GM18520 (cell line): ENCODE measurements around the gene CACNB4.
"Not testable (repeated sequence)": the region's sequence is repeated elsewhere in the genome, so short reads cannot be mapped to it uniquely, and the experiment has no call there.

ENCODE experiments used
- ATAC-seq: cut with Tn5 transposase; IDR thresholded peaks from one replicate; pipeline ENCODE4 v1.9.1; 2021; ENCODE audit not compliant: unreplicated experiment

The CACNB4 gene

DNA sequence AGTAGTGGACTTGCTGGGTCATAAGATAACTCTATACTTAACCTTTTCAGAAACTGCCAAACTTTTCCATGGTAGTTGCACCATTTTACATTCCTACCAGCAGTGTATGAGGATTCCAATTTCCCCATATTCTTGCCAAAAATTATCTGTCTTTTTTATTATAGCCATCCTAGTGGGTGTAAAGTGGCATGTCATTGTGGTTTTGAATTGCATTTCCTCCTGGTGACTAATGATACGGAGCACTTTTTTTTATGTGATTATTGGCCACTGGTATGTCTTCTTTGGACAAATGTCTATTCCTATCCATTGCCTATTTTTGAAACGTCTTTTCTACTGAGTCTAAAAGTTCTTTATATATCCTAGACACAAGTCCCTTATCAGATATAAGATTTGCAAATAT lies 44.3 kb downstream of the CACNB4 start:
- ATAC-seq, result no peak

DNA sequence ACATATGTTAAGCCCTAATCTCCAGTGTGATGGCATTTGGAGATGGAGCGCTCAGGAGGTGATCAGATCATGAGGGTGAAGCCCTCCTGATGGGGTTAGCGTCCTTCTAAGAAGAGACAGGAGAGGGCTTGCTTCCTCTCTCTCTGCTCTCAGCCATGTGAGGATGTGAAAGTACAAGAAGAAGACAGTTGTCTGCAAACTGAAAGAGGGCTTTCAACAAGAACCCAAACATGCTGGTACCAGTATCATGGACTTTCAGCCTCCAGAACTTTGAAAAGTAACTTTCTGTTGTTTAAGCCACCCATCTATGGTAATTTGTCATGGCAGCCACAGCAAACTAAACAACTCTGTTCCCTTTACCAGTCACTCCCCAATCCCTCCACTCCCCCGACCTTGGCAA lies 47.4 kb downstream of the CACNB4 start:
- no peak for ATAC-seq

DNA sequence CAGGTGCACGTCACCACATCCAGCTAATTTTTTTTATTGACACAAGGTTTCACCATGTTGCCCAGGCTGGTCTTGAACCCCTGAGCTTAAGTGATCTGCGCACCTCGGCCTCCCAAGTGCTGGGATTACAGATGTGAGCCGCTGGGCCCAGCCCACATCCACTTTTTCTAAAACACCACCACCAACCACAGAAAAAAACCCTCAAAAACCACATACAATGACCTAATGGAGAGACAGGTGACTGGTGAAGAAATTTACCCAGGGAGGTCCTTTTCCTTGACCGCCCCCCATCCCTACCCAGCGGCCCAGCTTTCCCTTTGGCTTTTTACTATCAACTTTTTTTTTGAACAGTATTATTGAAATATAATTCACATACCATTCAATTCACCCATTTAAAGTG lies 47.9 kb downstream of the CACNB4 start:
- ATAC-seq, result no peak

DNA sequence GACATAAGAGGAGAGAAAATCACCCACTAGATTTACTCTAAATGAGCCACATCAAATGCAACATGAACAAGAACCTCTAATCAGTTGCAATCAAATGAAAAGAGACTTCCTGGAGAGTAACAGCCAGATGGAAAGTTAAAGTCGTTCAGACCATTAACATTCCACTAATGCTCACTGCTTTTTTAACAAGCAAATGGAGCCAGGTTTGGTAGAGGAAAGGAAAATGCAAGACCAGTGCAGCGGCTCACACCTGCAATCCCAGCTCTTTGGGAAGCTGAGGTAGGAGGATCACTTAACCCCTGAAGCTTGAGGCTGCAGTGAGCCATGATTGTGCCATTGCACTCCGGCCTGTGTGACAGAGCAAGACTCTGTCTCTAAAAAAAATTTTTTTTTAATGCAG lies 48.5 kb downstream of the CACNB4 start:
- ATAC-seq, result no peak

DNA sequence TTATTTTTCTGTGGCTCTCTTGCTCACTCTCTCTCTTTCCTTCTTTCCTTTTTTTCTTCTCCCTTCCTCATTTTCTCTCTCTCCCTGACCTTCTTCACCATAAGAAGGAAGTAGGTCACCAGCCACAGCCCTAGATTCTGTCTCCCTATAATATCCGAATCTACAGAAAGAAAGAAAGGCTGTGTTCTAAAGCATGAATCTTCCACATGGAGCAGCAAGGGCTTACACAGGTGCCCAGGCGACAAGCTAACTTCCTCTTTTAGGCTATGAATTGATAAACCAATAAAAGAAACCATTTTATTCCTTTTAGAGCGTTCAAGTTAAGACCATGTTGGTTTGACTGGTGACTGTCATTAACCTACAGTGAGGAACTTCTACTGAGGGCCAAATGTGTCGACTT lies 49.3 kb downstream of the CACNB4 start:
- ATAC-seq, result no peak

DNA sequence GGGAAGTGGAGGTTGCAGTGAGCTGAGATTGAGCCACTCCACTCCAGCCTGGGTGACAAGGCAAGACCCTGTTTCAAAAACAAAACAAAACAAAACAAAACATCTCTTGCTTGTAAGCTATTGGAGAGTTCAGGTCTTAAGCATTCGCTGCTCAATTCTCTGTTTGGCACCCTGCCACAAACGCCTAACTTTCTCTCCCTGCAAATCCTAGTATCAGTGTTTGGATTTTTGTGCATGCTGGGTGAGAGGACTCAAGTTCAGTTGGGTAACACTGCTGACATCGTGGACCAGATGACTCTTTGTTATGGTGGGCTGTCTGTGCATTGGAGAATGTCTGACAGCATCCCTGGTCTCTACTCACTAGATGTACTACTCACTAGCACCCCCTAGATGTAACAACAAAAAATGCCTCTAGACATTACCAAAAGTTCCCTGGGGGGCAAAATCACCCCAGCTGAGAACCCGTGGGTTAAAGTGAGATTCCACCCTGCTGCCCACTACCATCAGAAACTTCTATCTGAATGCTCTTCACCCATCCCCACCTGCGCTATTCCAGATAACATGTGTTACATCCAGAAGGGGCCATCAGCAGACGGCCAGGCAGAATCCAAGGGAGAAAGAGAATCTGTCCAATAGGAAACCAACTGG lies 50.9 kb downstream of the CACNB4 start:
- ATAC-seq, result no peak

DNA sequence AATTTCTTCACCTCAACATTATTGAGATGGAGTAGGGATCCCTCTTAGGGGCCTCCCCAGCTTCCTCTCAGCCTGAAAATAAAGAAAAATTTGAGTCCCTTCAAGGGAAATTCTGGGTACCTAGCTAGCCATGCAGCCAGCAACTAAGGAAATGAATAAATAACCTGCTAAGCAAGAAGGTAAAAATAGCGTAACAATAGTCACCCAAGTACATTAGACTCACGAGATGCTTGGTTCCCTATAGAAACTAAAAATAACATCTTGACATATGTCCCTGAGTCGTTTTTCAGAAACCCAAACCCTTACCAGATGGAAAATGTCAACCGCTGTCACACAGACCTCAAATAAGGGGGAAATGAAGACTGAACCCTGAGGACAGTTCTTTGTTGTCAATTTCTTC lies 51.9 kb downstream of the CACNB4 start:
- ATAC-seq, result peak; percentile 42

DNA sequence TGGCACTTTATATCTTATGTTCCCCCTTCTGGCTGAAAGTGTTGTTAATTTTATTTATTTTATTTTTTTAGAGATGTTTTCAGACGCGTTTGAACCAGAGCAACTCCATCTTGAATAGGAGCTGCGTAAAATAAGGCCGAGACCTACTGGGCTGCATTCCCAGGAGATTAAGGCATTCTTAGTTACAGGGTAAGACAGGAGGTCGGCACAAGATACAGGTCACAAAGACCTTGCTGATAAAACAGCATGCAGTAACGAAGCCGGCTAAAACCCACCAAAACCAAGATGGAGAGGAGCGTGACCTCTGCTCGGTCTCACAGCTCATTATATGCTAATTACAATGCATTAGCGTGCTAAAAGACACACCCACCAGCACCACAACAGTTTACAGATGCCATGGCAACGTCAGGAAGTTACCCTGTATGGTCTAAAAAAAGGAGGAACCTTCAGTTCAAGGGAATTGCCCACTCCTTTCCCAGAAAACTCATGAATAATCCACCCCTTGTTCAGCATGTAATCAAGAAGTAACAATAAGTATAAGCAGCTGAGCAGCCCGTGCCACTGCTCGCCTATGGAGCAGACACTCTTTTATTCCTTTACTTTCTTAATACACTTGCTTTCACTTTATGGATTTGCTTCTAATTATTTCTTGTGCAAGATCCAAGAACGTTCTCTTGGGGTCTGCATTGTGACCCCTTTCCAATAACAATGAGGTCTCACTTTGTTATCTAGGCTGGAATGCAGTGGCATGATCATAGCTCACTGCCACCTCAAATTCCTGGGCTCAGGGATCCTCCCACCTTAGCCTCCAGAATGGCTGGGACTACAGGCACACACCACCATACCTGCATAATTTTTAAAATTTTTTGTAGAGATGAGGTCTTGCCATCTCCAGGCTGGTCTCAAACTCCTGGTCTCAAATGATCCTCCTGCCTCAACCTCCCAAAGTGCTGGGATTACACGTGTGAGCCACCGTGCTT lies 55.9 kb downstream of the CACNB4 start:
- no peak for ATAC-seq

DNA sequence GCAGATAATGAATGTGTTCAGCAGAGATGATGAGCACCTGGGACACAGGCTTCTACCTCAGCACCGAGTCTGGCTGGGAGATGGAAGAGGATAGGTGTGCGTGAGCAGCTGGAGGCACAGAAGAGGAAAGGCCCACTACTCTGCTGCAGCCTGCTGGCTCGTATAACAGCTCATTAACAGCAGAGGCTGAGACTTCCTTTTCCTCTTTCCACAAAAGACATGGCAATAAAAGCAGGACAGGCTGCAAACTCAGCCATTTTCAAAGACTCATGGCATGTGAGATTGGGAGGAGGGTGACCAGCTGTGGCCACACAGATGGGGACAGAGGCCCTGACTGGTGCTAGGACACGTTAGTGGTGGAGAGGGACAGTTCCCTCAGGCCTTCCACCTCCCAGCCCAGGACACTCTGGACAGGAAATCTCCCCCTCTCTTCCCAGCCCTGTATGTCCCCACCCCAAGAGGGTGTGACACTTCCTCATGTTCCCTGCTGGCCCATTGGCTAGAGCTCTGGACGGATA lies 60.3 kb downstream of the CACNB4 start:
- ATAC-seq, result no peak

DNA sequence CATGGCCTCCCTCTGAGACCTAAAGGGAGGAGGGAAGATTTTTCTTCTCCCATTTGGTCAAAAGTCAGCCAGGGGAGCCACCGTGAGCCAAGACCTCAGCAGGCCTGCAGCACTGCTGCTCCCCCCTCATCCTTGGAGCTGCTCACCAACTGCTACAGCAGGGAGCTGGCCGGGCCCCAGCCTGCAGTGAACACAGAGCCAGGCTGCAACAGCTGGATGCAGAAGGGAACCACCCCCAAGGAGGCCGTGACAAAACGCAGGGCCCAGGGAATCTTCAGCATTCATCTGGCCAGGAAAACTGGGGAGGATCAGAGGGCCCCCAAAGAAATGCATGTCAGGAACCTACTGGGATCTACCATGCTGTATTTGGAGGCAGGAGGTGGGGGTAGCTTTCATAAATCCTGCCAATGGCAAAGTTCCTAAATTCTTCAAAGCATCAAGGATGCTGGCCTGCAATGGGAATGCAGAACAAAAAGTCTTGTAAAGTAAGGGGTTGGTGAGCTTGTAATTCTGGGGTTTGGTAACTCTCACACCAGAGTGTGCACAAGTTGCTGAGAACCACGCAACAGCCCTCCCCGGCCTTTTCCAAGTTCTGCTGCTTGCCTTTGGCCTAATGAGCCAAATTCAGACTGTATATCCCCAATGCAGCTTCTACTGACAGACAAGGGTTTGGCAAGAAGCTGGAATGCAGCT lies 61.0 kb downstream of the CACNB4 start:
- ATAC-seq, result no peak

DNA sequence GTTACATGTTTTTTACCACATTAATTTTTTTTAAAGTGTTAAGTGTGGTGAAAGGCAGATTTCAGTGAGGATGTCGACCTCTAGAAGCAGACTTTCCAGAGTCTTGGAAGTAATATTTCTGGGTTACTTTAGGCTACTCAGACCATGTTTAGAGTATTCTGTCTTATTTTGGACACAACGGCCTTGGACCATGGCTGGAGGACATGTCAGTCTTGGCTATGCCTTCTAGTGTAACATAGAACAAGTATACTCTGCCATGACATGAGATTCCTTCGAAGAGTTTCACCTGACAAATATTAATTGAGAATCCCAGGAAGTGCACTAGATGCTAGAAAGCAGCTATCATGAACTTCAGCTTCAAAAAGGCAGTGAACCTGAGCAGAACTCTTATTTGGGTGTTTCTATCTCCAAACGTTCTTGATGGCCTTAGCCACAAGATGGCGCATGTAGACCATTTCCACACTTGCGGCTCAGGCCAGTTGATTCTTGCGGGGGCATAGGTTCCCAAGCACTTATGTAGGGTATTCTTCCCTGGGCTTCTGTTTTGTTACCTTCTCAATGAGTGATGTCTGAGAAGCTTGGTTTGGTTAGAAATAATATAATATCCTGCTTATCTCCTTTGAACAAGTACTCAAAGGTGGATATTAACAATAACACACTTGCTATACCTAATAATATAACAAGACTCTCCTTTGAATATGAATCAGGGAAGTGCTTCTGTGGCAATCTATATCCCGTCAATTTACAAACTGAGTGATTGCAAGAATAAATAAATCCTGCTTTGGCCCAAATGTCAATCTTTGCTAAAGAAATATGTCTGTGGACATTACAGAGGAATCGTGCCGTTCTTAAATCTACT lies 62.0 kb downstream of the CACNB4 start:
- ATAC-seq, result no peak

DNA sequence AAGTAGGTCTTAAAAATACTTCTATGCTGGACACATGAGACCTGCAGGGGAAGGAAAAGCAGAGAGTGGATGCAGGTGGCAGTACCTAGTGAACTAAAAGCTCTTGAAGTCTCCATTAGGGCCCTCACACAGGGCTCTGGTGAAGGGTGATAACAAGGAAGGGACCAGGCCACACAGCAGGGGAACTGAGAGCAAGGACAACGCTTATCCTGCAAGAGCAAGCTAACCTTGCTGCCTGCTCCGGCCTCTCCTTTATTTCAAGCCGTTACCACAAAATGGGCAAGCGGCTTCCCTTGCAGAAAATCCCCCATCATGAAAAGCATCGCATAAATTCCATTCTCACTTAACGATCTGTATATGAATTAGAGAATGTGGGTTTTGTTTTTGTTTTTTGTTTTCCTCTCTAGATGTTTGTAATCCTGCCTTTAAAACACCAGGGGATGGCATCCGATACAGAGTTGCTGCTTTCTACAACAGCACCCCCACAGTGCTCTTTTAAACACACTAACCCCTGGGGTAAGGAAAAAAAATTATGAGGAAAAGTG lies 64.5 kb downstream of the CACNB4 start:
- no peak for ATAC-seq

DNA sequence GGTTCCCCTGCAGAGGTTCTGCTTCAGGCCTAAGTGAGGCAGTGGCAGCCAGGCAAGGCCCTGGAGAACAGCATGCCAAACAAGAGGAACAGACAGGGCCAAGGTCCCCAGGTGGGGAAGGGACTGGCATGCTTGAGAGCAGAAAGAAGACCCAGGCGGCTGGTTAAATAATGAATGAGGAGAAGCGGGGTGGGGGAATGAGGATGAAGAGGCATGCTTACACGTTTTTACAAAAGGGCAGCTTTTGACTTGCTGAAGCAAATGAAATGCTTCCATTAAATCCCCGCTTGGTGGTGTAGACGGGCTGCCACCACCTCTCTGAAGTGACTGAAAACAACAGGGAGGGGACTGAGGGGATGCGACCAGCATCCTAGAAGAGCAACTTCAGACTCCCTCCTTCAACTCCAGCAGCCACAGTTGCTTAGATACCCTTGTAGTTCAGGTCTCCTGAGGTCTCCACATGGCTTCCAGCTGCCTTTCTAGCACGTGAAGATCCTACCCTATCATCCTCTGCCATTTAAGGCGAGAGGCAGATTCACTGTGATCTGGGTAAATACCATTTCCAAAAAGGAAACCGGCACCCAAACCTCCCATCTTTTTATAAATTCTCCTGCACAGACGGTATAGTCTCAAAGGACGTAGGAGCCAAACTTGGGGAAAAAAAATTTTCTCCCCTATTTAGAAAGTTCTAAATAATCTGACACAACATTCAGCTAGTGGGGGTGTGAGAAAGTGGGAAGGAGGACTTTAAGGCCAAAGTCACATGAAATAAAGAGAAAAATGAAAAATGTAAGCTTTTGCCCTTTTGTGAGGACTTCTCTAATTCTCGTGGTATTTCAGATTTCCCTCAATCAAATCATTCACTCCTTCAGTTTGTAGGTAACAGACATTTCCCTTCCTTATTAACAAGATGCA lies 65.6 kb downstream of the CACNB4 start:
- ATAC-seq, result no peak

DNA sequence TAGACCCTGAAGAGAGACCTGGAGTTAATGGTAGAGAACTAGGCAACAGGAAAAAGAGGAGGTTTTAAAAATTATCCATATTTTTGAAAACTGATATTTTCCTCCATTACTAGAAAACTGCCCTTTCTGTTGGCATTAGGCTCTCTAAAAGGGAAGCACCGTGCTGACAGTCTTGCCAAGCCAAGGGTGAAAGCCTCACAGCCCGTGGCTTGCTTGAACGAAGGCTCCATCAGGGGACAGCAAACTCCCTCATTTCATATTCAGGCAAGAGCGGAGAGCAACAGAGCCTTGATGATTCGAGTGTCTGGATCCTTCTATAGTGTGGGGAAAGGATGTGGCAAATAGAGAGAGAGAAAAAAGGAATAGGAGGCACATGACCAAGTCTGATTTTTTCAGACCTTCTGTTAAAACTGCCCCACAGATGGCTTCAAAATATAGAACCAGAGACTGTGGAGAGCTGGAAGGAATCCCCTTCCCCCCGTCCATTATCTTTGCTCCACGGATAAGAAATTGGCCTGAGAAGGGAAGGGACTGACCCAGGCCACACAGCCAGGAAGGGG lies 67.0 kb downstream of the CACNB4 start:
- no peak for ATAC-seq

DNA sequence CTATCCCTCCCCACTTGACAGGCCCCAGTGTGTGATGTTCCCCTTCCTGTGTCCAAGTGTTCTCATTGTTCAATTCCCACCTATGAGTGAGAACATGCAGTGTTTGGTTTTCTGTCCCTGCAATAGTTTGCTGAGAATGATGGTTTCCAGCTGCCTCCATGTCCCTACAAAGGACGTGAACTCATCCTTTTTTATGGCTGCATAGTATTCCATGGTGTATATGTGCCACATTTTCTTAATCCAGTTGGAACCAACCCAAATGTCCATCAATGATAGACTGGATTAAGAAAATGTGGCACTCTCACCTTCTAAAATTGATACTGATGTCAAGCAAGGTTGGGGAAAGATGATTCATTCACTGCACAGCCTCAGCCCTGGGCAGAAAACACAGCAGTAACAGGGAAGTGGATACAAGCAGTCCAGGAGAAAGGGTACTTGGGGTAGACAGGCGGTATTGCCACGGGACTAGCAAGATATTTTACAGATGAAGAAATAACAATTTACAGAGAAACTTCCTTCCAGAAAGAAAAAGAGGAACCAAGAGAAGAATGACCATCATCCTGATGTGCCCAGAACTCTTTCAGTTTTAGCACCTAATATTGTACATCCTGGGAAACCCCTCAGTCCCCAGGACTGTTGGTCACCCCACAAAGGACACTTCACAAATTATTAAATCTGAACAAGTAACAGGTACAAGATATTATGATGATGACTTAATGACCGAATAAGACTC lies 68.1 kb downstream of the CACNB4 start:
- not testable (repeated sequence) for ATAC-seq

DNA sequence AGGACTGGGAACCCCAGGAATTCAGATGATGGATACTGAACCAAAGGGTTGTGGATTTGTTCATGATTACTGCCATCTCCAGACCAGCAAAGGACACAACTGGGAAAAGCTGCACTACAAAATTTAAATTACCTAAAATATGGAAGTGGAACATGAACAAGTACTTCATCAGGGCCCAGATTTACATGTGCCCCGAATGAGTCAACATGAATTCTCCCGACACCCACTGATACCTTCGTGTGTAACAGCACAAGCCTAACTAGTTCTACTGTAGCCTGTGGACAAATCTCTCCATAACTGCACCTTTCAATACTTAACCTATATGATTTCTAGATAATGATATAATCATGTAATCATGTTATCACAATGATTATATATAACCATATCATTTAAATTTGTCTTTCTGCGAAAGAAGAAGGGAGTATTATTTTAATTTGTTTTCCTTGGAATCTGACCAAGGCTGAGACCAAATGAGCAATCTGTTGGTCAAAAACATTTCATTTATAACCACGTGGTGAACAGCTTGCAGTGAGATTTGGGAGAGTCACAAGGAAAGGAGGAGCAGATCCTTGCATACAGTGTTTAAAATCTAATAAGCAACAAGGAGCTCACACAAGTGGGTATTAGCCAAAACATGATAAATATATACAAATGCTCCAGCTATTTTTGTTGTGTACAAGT lies 70.5 kb downstream of the CACNB4 start:
- no peak for ATAC-seq

DNA sequence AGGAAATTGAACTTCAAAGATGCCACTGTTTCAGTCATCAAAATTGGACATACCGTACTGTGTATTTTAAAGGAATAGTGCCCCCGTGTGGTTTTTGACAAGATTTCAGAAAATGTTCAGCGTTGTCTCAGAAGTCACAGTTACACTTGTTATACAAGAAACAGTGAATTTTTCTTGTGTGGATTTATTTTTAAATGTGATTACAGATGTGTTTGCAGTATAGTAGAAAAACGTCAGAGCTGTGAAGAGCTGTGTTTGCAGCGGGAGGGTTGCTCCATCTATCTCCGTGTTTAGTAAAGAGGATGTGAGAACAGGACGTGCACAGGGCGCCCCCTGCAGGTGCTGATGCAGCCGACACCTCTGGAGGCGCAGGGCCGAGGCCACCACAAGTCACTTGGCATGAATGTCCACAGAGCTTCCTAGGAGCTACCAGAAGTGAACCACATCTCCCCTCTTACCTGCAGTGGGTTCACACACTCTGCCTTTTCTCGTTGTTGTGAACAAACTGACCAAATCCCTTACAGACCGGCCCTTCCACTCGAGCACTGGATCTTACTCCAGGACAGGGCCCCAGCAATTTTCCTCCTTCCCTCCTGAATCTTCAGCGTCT lies 73.1 kb downstream of the CACNB4 start:
- peak; percentile 87 for ATAC-seq
